ENCODE measurements around the gene KLLN. TPM values are rescaled to one million over a fixed set of nuclear protein-coding genes. Genes with fewer than 3 reads are reported as not detected.
"Not testable (repeated sequence)": the region's sequence is repeated elsewhere in the genome, so short reads cannot be mapped to it uniquely, and the experiment has no call there.

KLLN gene
- total RNA-seq, 1 donor from 2014 or later: 2.2 TPM

DNA sequence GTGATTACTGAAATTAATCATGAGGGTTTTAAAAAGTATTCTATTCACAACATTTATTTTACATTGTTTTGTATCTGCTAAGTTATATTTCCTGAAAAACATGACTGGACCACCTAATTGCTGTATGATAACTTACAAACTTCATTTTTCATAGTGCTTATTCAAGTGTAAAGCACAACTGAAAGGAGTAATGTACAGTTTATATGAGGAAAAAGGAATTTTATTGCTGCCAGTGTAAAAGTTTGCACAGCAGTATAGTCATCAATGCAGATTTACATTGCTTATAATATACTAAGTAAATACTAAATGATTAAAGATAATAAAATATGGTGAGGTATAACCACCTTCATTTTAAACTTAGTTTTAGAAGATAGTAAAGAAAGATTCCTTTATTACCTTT is 4.1 kb upstream of the KLLN start:
- no peak for DNase-seq (ENCODE audit: low spot score)

DNA sequence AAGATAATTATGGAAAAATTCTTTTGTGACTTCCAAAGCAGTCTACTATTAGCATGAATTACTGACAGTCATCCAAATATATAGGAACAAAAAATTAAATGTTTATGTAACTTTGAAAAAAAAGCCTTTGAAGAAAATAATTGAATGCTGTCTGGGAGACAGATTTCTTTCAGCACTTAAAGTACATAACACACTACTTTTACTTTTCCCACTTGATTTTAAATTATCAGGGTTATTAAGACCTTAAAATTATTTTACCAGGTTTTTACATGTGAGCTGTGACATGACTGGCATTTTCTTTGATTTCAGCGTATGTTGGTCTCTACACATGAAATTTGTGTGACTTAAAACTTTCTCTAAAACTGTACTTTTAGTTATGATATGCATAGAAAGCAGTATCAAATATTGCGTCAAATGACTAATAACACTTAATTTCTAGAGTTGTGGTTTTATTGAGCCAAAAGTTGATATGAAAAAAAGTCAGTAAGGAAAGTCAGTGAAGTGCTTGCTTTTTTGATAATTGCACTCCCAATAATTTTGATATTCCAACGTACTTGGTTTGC is 3.2 kb upstream of the KLLN start:
- DNase-seq (ENCODE audit: low spot score): no peak

DNA sequence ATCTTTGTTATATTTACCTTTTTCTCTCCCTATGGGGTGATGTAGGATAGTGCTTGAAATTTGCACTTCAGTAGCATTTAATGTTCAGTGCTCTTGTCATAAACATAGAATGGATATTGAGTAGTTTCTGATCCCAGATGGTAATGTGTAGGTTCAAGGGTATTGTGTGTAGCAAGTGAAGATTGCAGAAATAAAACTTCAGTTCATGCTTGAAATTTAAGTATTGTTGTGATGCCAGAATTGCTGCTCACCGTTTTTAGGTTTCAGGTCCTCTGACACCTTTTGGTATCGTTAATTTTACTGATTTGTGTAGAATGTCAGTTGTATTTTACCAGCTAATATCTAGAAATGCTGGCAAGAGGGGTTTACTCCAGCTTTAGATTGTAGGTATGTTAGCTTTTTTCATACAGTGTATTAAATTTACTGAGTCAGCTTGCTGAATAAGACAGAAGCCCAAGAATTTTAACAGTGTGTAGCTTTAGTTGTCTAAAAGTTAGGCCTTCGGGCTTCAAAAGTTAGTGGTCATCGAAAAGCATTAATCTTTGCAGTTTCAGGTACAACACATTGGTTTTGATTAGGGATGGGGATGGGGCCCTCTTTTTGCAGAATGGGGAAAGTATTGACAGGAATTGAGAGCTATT is 2.0 kb upstream of the KLLN start:
- no peak for DNase-seq (ENCODE audit: low spot score)

DNA sequence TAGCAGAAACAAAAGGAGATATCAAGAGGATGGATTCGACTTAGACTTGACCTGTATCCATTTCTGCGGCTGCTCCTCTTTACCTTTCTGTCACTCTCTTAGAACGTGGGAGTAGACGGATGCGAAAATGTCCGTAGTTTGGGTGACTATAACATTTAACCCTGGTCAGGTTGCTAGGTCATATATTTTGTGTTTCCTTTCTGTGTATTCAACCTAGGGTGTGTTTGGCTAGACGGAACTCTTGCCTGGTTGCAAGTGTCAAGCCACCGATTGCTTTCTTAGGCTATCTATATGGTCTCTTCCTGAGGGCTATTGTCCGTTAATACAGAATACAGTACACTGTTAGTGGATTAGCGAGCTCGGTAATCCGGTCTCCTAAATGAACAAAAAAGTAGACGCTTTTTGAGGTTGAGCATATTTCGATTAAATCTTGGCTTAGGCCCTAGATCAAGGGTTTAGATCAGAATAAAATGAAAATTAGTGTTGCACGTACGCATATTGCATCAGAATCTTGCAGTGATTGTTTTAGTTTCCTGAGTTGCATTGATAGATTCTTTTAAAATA is 1.2 kb upstream of the KLLN start:
- DNase-seq (ENCODE audit: low spot score): no peak

DNA sequence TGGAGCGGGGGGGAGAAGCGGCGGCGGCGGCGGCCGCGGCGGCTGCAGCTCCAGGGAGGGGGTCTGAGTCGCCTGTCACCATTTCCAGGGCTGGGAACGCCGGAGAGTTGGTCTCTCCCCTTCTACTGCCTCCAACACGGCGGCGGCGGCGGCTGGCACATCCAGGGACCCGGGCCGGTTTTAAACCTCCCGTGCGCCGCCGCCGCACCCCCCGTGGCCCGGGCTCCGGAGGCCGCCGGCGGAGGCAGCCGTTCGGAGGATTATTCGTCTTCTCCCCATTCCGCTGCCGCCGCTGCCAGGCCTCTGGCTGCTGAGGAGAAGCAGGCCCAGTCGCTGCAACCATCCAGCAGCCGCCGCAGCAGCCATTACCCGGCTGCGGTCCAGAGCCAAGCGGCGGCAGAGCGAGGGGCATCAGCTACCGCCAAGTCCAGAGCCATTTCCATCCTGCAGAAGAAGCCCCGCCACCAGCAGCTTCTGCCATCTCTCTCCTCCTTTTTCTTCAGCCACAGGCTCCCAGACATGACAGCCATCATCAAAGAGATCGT is 690 bp upstream of the KLLN start:
- not testable (repeated sequence) for DNase-seq (ENCODE audit: low spot score)

DNA sequence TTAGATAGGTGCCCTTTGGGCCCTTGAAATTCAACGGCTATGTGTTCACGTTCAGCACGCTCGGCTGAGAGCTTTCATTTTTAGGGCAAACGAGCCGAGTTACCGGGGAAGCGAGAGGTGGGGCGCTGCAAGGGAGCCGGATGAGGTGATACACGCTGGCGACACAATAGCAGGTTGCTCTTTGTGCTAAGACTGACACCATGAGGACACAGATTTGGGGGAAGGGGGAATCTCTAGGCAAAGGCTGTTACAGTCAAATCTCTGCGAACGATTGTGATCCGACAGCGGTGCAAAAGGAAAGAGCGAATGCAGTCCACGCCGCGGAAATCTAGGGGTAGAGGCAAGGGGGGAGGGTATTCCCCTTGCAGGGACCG is 667 bp downstream of the KLLN start:
- DNase-seq (ENCODE audit: low spot score): no peak

DNA sequence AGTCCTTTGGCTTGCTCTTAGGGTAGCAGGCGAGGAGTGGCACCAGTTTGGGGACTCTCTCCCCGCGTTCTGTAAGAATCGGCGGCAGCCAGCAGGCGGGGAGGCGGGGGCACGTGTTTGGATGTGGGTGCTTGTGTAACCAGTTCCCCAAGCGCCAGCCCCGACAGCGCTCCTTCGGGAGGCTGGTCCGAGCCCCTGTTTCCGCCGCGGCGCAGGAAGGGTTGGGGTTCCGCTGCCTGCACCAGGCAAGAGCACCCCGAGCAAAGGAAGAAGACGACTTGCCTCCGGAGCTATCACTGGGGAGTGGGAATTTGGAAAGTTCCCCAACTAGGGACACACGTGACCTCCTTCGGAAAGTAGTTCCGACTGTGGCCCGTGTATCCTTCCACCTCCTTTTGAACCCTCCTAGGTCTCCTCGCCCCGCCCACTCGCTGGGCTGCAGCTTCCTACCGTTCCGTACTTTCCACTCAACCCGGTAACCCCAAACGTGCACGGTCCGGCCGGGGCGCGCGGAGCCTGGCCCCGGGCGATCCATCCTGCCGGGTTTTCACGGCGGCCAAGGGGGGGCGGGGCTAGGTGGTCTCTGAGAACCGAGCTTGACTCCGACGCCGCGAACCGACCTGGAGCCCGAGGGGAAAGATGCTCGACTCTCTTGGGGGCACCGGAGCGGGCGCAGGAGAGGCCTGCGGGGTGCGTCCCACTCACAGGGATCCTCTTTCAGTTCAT is 1.2 kb downstream of the KLLN start:
- peak; percentile 97 for DNase-seq (ENCODE audit: low spot score)

DNA sequence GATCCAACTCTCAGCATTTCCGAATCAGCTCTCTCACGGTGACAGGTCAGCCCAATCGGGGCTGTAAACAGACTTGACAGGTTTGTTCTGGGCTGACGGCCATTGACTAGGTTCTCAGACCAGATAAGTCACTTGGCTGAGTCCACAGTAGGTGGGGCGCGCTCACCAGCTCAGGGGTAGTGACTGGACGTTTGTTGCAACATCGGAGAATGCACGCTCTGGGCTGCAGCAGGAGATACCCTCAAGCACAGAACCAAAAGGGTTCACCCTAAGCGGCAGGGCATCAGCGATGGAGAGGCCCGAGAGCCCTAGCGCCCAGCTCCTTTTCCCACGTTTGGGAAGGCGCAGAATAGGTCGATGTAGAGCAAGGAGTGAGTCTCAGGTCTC is 1.8 kb downstream of the KLLN start:
- DNase-seq (ENCODE audit: low spot score): peak; percentile 90

DNA sequence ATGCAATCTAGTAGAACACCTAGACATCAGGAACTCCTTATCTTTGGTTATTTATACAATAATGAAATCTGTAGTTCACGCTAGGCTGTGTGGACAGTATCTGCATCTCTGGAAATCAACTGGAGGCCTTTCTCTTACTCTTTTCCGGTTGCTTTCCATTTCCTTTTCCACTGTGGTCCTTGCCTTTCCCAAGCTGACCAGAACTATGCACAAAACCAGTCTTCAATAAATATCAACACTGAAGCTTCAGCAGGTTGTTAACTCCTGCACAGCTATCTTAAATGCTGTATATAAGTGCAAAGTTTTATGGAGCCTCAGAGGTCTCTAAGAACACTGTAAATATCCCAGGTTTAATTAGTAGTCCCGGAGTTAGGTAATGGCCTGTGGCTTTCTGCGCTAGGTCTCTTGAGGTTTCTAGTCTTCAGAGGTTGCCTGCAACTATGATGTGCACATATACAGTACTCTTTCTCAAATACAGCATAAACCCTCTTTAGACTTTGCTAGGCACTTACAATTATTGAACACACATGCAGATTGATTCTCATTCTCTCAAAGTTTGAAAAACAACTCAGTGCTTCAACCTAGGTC is 2.4 kb downstream of the KLLN start:
- DNase-seq (ENCODE audit: low spot score): no peak

DNA sequence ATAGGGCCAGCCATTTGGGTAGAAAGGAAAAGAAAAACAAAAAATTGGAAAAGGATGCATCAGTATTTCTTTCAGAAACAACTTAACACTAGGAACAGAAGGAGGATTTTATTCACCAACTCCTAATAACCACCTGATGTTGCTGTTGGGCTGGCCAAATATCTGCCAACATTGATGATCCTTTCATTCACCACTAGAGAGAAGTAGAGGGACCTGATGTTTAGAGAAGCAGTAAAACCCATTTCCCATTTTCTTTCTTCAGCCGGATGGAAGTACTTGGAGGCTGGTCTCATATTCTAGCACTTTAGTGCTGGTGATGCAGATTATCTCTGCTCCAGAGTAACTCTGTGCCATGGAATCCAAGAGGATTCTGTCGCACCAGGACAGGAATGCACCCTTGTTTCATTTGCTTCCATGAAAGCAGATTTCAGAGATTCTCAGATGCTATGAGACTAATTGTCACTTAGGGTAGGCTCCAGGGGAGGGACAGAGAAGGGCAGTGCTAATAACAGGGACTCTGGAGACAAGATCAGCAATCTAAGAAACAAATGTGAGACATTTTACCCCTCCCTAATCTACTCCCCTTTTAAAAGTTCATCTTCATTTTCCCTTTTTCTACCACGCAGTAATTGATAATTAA is 3.1 kb downstream of the KLLN start:
- DNase-seq (ENCODE audit: low spot score): no peak

DNA sequence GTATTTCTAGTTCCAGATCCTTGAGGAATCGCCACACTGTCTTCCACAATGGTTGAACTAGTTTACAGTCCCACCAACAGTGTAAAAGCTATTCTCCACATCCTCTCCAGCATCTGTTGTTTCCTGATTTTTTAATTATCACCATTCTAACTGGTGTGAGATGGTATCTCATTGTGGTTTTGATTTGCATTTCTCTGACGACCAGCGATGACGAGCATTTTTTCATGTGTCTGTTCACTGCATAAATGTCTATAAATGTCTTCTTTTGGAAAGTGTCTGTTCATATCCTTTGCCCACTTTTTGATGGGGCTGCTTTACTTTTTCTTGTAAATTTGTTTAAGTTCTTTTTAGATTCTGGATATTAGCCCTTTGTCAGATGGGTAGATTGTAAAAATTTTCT is 7.7 kb downstream of the KLLN start:
- DNase-seq (ENCODE audit: low spot score): not testable (repeated sequence)

DNA sequence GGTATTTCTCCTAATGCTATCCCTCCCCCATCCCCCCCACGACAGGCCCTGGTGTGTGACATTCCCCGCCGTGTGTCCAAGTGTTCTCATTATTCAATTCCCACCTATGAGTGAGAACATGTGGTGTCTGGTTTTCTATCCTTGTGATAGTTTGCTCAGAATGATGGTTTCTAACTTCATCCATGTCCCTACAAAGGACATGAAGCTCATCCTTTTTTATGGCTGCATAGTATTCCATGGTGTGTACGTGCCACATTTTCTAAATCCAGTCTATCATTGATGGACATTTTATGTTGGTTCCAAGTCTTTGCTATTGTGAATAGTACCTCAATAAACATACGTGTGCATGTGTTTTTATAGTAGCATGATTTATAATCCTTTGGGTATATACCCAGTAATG is 8.1 kb downstream of the KLLN start:
- not testable (repeated sequence) for DNase-seq (ENCODE audit: low spot score)

DNA sequence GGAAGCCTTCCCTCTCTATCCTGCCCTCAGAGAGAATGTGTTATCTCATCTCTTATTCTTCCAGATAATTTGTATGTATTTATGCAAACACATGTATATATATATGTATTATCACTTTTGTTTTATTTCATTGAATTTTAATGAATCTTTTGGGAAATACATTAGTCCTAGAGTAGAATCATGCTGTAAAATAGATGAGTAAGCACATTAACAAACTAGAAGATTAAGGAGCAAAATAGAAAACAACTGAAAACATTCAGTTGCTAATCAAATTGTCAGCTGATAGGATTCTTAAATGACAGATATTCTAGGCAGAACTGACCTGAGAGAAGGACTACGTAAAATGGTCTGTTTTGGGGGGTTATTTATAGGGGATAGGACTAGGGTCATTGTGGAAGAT is 11.2 kb downstream of the KLLN start:
- no peak for DNase-seq (ENCODE audit: low spot score)

DNA sequence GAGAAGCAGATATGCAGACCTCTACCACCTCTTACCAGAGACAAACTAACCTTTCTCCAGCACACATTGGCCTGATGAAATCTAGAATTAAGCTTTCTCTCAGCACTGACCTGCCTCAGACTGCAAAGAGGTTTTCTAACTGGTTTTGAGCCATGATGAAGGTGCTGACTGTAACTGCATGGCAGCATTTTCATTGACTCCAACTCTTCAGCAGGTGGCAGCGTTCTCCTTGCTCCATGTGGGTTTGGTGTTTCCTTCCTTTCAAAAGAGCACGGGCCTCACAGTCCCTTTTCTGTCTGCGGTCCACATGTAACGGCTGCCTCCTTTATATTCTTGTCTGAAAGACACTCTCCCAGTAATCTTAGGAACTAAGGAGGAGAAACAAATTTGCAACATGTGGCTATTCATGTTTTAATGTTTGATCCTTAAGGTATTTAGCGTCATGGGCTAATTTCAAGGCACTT is 12.6 kb downstream of the KLLN start:
- DNase-seq (ENCODE audit: low spot score): no peak

DNA sequence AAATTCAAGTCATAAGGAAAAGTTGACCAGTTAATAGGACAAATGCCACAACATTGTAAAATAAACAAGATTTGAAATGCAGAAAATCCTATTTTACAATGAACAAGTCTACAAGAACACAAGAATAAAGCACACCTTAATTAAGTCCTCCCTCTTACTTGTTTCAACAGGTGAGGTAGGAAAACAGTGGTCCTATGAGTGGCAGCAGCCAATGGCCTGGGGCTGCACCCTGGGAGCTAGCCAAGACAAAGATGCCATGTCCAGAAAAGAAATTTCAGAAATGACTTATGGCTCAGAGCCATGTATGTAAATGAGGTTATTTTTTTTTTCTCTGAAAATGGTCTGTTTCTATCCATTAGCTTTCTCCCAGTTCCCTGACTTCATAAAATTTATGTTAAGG is 14.3 kb downstream of the KLLN start:
- DNase-seq (ENCODE audit: low spot score): no peak

DNA sequence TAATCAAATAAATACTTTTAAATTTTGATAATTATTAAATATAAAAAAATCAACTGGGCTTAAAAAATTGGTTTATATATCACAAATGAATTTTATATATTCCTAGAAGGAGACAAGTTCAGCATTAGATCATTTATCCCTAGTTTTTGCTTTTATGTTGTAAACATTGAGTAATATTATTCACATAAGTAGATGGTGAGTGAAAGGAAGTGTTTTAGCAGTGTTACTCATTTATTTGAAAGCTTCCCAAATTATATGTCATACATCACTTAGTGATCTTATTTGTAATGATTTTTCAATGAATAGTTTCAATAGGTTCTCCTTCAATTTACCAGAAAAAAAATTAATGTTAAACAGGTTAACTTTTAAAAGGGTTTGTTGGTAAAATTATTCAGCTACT is 15.8 kb downstream of the KLLN start:
- DNase-seq (ENCODE audit: low spot score): no peak

DNA sequence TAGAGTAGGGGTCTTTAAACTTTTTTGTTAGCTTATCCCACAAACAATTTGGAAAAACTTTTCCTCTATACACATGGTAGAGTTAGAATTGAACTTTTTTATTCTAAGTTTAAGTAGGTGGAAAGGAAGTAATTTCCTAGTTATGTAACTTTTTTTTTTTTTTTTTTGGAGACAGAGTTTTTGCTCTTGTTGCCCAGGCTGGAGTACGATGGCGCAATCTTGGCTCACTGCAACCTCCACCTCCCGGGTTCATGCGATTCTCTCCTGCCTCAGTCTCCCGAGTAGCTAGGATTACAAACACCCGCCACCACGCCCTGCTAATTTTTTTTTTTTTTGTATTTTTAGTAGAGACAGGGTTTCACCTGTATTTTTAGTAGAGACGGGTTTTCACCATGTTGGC is 16.6 kb downstream of the KLLN start:
- not testable (repeated sequence) for DNase-seq (ENCODE audit: low spot score)

DNA sequence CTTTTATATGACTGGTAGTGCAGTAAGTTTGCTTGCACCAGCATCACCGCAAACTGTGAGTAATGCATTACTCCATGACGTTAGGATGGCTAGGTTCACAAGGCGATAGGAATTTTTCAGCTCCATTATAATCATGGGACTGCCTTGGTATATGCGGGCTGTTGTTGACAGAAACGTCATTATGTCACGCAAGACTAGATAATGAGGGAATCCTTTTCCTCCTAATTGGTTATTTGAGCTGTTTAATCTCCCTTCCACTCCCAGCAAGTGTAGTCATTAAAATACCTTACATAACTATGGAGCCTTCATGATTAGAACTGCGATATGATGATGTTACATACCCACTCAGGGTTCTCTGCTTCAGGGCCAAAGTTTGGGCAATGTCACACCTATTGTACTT is 17.3 kb downstream of the KLLN start:
- DNase-seq (ENCODE audit: low spot score): no peak

DNA sequence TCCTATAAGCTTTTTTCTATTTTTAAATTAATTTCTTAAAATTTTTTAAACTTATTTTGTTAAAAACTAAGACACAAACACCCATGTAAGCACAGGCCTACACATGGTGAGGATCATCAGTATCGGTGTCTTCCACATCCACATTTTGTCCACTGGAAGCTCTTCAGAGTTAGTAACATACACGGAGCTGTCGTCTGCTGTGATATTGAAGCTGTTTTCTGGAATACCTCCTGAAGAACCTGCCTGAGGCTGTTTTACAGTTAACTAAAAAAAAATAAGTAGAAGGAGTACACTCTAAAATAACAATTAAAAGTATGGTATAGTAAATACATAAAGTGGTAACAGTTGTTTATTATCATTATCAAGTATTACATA is 17.7 kb downstream of the KLLN start:
- DNase-seq (ENCODE audit: low spot score): no peak

DNA sequence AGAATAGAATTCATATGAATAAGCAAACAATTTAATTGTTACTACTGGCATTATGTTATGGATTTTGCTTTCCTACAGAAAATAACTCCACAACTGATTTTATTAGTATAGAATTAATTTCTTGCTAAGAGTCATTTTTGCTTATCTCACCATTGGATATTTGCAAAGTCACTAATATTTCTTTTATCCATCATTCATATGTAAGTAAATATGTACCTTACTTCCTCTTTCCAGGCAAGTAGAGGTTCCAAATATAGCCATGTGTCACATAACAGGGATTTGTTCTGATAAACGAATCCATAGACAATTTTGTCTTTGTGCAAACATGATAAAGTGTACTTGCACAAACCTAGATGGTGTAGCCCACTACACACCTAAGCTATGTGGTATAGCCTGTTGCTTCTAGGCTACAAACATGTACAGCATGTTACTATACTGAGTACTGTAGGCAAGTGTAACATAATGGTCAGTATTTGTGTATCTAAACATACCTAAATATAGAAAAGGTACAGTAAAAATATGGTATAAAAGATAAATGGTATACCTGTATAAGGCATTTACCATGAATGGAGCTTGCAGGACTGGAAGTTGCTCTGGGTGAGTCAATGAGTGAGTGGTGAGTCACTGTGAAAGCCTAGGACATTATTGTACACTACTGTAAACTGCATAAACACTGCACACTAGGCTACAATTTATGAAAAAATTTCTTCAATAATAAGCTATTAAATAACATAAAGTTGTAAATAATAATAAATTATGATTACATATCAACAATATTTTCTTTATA is 18.3 kb downstream of the KLLN start:
- no peak for DNase-seq (ENCODE audit: low spot score)

DNA sequence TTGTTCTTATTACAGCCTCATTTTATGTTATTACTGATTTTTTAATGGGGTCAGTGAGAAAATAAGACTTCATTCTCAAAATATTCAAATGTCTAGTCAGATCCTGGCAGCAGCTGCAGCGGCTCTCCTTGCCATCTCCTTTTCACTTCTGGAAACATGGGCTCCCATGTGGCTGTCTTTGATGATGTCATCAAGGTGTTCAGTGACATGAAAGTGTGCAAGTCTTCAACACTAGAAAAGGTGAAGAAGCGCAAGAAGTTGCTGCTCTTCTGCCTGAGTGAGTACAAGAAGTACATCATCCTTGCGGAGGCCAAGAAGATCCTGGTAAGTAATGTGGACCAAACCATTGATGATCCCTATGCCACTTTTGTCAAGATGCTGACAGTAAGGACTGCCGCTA is 19.6 kb downstream of the KLLN start:
- DNase-seq (ENCODE audit: low spot score): no peak
